Testis (tissue), 2 donors: ENCODE results near the gene MCTP1.

ENCODE experiments used
- CTCF ChIP-seq, 3 experiments: fragments of 450-650 bp in 2 of 3; fragments of 200-600 bp in 1 of 3; sonication (generic) in 1 of 3; IDR thresholded peaks; one replicate each; pipeline ENCODE4 v1.5.1; 2016 to 2019; ENCODE audit warnings: antibody characterized with exemption in 3 of 3, mild to moderate bottlenecking in 2 of 3, moderate library complexity in 1 of 3
- POLR2A ChIP-seq: fragments of 450-650 bp; IDR thresholded peaks from one replicate; pipeline ENCODE4 v1.6.1; 2017; ENCODE audit warnings: antibody characterized with exemption, mild to moderate bottlenecking, moderate library complexity

- TF ChIP-seq CTCF (IDR thresholded peaks at IDR 0.05) (no peak), POLR2A (no peak)
Observed at GRCh38 chr5:94778299-94778698, 506.6 kb downstream of the MCTP1 start.
